Fibroblast of lung (primary cell): Measurements from ENCODE around the gene MKNK1. TPM values are rescaled to one million over a fixed set of nuclear protein-coding genes. Genes with fewer than 3 reads are reported as not detected.

Source experiments
- DNase-seq, 2 donors: peaks; one replicate each; pipeline versions ENCODE4 v3.0.0 to v3.0.0-alpha.2; 2010; ENCODE audit warnings: low read depth in 2 of 2
- H2AFZ ChIP-seq: 2 replicates; pipeline ENCODE4 v1.5.1; 2012; ENCODE audit warnings: low read length, control low read depth, inconsistent platforms
- H3K27ac ChIP-seq: 2 replicates; pipeline ENCODE4 v1.5.1; 2011; ENCODE audit warnings: low read length, control low read depth; ENCODE audit not compliant: insufficient read depth
- H3K27me3 ChIP-seq: 2 replicates; pipeline ENCODE4 v1.5.1; 2011; ENCODE audit warnings: mild to moderate bottlenecking, low read length; ENCODE audit not compliant: control insufficient read depth, insufficient read depth
- H3K36me3 ChIP-seq: 2 replicates; pipeline ENCODE4 v1.5.1; 2011; ENCODE audit warnings: low read length; ENCODE audit not compliant: control insufficient read depth, insufficient read depth
- H3K4me1 ChIP-seq: 2 replicates; pipeline ENCODE4 v1.5.1; 2011; ENCODE audit warnings: low read length; ENCODE audit not compliant: control insufficient read depth, insufficient read depth; ENCODE audit errors: extremely low read depth
- H3K4me2 ChIP-seq: 2 replicates; pipeline ENCODE4 v1.5.1; 2011; ENCODE audit warnings: low read length, control low read depth; ENCODE audit not compliant: insufficient read depth; ENCODE audit errors: extremely low read depth
- H3K4me3 ChIP-seq, 4 experiments: fragments of 200-600 bp in 1 of 4; sonication (generic) in 1 of 4; replicated peaks in 1 of 4; 2 replicates each; pipeline ENCODE4 v1.5.1; 2011 to 2016; ENCODE audit warnings: low read length in 4 of 4, low read depth in 3 of 4, mild to moderate bottlenecking in 3 of 4, control low read depth in 2 of 4, inconsistent platforms in 1 of 4, mixed read lengths in 1 of 4; ENCODE audit not compliant: insufficient read depth in 1 of 4; ENCODE audit errors: control extremely low read depth in 1 of 4
- H3K79me2 ChIP-seq: 2 replicates; pipeline ENCODE4 v1.5.1; 2012; ENCODE audit warnings: mild to moderate bottlenecking, low read length, inconsistent platforms; ENCODE audit not compliant: control insufficient read depth, insufficient read depth
- H3K9ac ChIP-seq: 2 replicates; pipeline ENCODE4 v1.5.1; 2011; ENCODE audit warnings: mild to moderate bottlenecking, low read length, control low read depth; ENCODE audit not compliant: insufficient read depth
- H3K9me3 ChIP-seq: 2 replicates; pipeline ENCODE4 v1.5.1; 2012; ENCODE audit warnings: low read depth, low read length; ENCODE audit not compliant: control insufficient read depth, insufficient read depth
- H4K20me1 ChIP-seq: 2 replicates; pipeline ENCODE4 v1.5.1; 2011; ENCODE audit warnings: low read length; ENCODE audit not compliant: control insufficient read depth, insufficient read depth; ENCODE audit errors: extremely low read depth
- CTCF ChIP-seq, 2 donors: IDR thresholded peaks in 1 of 2; conservative IDR thresholded peaks in 1 of 2; 1 replicate in 1 of 2; 2 replicates in 1 of 2; pipeline ENCODE4 v1.5.1; 2011 to 2012; ENCODE audit warnings: low read length in 2 of 2, control low read depth in 1 of 2, inconsistent platforms in 1 of 2, low read depth in 1 of 2, mild to moderate bottlenecking in 1 of 2
- EZH2 ChIP-seq: IDR thresholded peaks from 2 replicates; pipeline ENCODE4 v1.5.1; 2012; ENCODE audit warnings: low read length, control low read depth, mild to moderate bottlenecking; ENCODE audit errors: missing control alignments
- polyA plus RNA-seq, 2 donors: library from polyadenylated mRNA; depleted of rRNA in 1 of 2; stranded (reverse) in 1 of 2; unstranded in 1 of 2; fragments of >200 nt; gene quantifications; 2 replicates each; pipeline ENCODE4 v1.2.1, GENCODE V29; 2011 to 2012; ENCODE audit warnings: missing spikeins in 1 of 2
- total RNA-seq: library from RNA; depleted of rRNA; stranded (reverse); fragments of >200 nt; gene quantifications from 2 replicates; pipeline ENCODE4 v1.2.1, GENCODE V29; 2014

MKNK1 gene
- total and polyA plus RNA-seq, 2 donors (not counting 1 experiment from before 2014, with no cell fraction given), result 22.3 to 33.1 TPM

- DNase-seq, result peak; percentile 48 to 71
- Histone ChIP-seq H3K36me3 (no peaks in the 10 kb centered on the region), H3K4me3 (no peak overlapping the region), H3K27me3 (peaks cover 38% of the 10 kb centered on the region), H2AFZ (no peak overlapping the region), H3K9ac (no peak overlapping the region), H3K4me1 (no peaks in the 10 kb centered on the region), H3K4me2 (no peak overlapping the region), H3K27ac (no peak overlapping the region), H4K20me1 (no peaks in the 10 kb centered on the region), H3K9me3 (no peaks in the 10 kb centered on the region), H3K79me2 (no peaks in the 10 kb centered on the region)
- TF ChIP-seq CTCF (conservative IDR thresholded peaks at IDR 0.05 in 1 of 2, IDR thresholded peaks at IDR 0.05 in 1 of 2; ENCODE audit: low read depth in 1 of 2, low read length in 2 of 2) (peak; percentile 91 to 99), EZH2 (no peak)
Observed at GRCh38 chr1:46527474-46528296, 76.4 kb downstream of the MKNK1 start.

GRCh38 chr1:46526691-46527291 lies 77.3 kb downstream of the MKNK1 start:
- no peak overlapping the region for H3K4me2 ChIP-seq
- H3K4me3 ChIP-seq, result no peak overlapping the region
- no peak overlapping the region for H3K27ac ChIP-seq
- H3K9ac ChIP-seq, result no peak overlapping the region
- TF ChIP-seq EZH2 (no peak), CTCF (conservative IDR thresholded peaks at IDR 0.05 in 1 of 2, IDR thresholded peaks at IDR 0.05 in 1 of 2; ENCODE audit: low read depth in 1 of 2, low read length in 2 of 2) (no peak)
- no peak overlapping the region for H2AFZ ChIP-seq
- no peaks in the 10 kb centered on the region for H3K4me1 ChIP-seq
- no peaks in the 10 kb centered on the region for H3K79me2 ChIP-seq
- no peaks in the 10 kb centered on the region for H3K36me3 ChIP-seq
- H3K27me3 ChIP-seq, result peaks cover 35% of the 10 kb centered on the region
- DNase-seq, result no peak
- no peaks in the 10 kb centered on the region for H3K9me3 ChIP-seq
- no peaks in the 10 kb centered on the region for H4K20me1 ChIP-seq

GRCh38 chr1:46526013-46526690 lies 77.9 kb downstream of the MKNK1 start:
- Histone ChIP-seq H3K79me2 (no peaks in the 10 kb centered on the region), H3K4me3 (no peak overlapping the region), H2AFZ (no peak overlapping the region), H3K27me3 (peaks cover 32% of the 10 kb centered on the region), H3K4me2 (no peak overlapping the region), H3K9me3 (no peaks in the 10 kb centered on the region), H4K20me1 (no peaks in the 10 kb centered on the region), H3K36me3 (no peaks in the 10 kb centered on the region), H3K27ac (no peak overlapping the region), H3K9ac (no peak overlapping the region), H3K4me1 (no peaks in the 10 kb centered on the region)
- TF ChIP-seq CTCF (conservative IDR thresholded peaks at IDR 0.05 in 1 of 2, IDR thresholded peaks at IDR 0.05 in 1 of 2; ENCODE audit: low read depth in 1 of 2, low read length in 2 of 2), result no peak
- TF ChIP-seq EZH2, result no peak
- DNase-seq, result no peak
